Measurements from ENCODE around the gene SNHG17.
A peak's percentile ranks its signal among the peaks of the same experiment; 100 is the strongest.
"Not testable (repeated sequence)": the region's sequence is repeated elsewhere in the genome, so short reads cannot be mapped to it uniquely, and the experiment has no call there.

The SNHG17 gene

DNA sequence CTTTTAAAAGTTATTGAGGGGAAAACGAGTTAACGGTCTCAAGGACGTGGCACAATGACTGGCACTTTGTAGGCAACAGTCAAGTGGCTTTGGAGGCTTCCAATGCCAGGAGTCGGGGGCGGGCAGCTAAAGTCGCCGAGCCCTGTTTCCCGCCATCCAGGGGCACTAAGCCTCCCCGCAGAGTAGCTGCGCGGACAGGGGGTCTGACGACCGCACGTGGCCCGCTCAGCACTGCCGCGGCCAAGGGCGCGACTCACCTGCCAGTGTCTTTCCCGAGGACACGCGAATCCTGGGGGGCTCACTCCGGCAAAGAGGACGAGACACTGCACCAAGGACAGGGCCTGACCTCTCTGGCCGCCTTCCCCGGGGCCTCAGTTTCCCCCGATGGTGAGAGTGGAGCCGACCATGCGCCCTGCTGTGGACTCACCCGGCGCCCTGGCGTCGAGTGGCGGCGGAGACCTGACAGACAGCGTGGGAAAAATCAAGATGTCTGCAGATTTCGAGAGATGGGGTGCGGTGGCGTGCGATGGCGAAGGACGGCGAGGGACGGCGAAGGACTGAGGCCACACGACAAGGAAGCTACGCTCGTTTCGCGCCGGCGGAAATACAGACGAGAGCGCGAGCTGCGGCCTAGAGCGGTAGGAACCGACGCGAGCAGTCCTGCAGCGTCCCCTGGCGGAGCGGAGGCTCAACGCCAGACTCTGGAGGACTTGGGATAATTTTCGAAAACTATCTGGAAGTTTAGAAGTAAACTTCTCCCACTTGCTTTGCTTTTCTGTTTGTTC is at the start of gene SNHG17:
SNHG17 (minus strand) TSS at position 559 of the 785 bp plus-strand sequence.
- peak; percentile 70 for DNase-seq

- no peak for DNase-seq
Measured at GRCh38 chr20:38479596-38479995, 44.5 kb upstream of the SNHG17 start.

DNA sequence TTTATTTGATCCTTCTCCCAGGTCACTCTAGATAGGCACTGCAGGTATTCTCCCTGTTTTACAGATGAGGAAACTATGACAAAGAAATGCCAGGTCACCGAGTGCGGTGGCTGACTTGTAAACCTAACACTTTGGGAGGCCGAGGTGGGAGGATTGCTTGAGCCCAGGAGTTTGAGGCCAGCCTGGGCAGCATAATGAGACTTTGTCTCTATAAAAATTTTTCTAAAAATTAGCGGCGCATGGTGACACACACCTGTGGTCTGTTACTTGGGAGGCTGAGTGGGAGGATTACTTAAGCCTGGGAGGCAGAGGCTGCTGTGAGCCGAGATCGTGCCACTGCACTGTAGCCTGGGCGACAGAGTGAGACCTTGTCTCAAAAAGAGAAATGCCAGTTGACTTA is 42.6 kb upstream of the SNHG17 start:
- DNase-seq: no peak

DNA sequence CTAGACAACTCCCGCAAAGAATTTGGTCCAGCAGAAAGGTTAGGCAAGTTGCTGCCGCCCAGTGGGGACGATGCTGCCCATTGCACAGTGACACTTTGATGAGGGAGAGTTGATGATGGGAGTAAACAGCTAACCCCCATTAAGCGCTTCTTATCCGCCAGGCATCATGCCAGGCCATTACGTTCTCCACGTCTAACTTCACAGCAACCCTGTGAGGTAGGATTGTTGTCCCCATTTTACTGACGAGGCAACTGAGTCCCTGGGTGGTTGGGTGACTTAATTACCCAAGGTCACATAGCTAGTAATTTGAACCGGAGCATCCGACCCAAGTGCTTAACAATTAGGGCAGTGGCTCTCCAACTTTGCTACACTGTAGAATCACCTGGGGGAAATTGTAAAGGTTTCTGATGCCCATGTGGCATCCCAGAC is 38.3 kb upstream of the SNHG17 start:
- DNase-seq: no peak

DNA sequence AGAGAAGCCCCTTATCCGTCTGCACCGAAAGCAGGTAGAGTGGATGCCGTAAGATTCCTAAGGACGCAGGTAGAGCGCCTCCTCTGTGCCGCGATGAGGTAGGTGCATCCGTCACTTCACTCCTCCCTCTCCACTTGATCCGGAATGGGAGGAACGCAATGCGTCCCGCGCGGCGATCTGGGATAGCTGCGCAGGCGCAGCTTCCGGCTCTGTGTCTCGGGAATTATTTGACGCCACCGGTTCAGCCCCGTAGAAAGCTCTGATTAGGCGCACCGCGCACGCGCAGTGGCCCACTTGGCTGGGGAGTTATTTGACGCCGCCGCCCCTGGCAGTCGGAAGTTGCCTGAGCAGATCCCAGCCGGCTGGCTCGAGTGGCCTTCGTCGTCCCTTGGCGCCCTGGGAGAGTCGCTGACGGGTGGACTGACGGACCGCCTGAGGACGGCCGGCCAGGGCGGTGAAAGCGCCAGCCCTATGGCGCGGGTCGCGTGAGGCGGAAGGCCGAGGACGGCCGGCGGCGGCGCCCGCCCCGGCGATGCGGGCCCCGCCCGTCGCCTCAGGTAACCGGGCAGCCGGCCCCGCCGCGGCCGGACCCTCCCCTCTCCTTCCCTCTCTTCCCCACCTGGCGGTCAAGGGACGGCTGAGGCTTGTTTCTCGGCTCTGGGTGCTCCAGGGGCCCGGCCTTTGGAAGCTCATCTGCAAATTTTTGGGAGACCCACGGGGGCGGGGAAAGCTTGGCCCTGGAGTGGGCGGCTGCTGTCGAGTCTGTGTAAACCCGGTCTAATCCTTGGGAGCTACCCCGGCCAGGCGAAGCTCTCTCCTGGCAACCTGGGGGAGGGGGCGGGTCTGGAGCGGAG is 37.6 kb upstream of the SNHG17 start, which contains the start of gene RALGAPB:
RALGAPB (plus strand) TSS at position 331 of the 854 bp plus-strand sequence. CDS start 15,590 bp downstream, outside the sequence.
- DNase-seq: peak; percentile 96

DNA sequence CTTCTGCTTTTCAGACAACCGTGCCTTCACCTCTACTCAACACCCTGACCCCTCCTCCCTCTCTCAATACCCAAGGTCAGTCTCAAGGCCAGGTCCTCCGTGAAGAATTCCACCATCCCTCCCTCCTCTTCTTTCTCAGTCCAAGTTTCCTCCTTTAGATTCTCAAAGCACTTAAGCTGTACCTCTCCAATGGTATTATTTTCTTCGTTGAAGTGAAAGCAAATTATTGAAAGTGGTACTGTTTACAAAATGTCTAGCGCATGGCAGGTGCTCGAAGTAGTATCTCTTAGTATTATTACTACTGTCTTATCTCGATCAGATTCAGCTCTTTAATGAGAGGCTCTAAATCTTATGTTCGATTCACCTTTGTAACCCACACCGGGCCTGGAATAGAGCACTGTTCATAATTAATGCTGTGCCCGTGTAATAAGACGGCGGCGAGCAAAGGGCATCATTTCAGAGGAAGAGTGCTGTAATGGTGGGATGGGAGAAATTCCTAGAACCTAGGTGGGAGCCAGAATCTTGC is 36.9 kb upstream of the SNHG17 start:
- peak; percentile 2 for DNase-seq

GRCh38 chr20:38471245-38471644 is 36.1 kb upstream of the SNHG17 start:
- no peak for DNase-seq

DNA sequence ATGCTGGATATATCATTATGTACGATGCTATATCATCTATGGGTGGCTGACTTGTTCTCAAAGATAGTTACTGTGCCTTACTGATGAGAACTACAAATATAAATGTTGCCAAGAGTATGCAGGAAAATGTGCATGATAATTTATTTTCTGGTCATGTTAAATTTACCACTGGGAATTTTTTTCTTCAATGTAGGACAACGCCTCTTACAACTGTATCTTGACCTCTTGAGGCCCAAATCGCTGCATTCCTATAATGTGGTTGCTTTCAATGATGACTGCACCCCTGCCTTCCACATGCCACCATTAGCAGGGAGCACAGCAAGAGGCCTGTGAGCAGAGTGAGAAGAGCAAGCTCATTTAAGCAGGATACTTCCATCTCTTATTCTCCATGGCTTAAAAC is 31.9 kb upstream of the SNHG17 start:
- no peak for DNase-seq

DNA sequence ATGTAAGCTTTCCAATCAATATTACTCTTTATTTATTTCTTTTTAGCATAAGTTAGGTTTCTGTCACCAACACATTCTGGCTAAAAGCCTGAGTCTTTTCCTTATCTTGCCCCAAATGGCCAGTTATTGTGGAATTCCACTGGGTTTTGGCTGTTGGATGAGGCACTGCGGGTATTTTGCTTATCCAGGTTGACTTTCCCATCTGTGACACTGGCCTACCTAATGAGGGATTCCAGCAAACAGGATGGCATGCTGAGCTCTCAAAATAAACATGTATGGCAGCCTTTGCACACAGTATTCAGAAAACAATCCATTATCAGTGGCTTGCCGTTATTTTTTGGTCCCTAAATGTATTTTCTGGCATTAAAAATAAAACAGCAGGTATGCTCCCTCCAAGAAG is 31.0 kb upstream of the SNHG17 start:
- no peak for DNase-seq

GRCh38 chr20:38461569-38461968 is 26.4 kb upstream of the SNHG17 start:
- DNase-seq: not testable (repeated sequence)

DNA sequence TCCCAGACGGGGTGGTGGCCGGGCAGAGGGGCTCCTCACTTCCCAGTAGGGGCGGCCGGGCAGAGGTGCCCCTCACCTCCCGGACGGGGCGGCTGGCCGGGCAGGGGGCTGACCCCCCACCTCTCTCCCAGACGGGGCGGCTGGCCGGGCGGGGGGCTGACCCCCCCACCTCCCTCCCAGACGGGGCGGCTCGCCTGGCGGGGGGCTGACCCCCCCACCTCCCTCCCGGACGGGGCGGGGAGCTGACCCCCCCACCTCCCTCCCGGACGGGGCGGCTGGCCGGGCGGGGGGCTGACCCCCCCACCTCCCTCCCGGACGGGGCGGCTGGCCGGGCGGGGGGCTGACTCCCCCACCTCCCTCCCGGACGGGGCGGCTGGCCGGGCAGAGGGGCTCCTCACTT is 26.0 kb upstream of the SNHG17 start:
- DNase-seq: not testable (repeated sequence)

GRCh38 chr20:38460631-38461030 is 25.5 kb upstream of the SNHG17 start:
- not testable (repeated sequence) for DNase-seq

GRCh38 chr20:38460040-38460623 is 25.0 kb upstream of the SNHG17 start:
- DNase-seq: peak; percentile 63

GRCh38 chr20:38458314-38458713 is 23.2 kb upstream of the SNHG17 start:
- no peak for DNase-seq

- DNase-seq: no peak
Measured at GRCh38 chr20:38454556-38455473, 19.7 kb upstream of the SNHG17 start.

DNA sequence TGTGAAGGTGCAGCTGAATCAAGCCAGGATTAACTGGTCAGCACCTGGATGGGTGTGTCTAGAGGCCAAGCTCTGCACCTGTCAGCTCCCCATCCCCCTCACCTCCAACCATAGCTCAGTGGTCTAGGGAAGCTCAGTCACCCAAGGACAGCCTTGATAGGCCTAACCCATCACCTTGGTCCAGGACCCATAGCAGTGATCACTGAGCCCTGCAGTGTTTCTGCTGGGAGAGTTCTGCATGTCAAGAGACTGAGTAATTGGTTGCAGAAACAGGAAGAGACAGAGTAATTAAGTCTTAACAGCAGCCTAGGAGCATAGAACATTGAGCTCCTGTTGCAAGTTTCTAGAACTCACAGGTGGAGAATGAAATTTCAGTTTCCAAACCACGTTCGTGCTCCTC is 18.8 kb upstream of the SNHG17 start:
- DNase-seq: no peak

DNA sequence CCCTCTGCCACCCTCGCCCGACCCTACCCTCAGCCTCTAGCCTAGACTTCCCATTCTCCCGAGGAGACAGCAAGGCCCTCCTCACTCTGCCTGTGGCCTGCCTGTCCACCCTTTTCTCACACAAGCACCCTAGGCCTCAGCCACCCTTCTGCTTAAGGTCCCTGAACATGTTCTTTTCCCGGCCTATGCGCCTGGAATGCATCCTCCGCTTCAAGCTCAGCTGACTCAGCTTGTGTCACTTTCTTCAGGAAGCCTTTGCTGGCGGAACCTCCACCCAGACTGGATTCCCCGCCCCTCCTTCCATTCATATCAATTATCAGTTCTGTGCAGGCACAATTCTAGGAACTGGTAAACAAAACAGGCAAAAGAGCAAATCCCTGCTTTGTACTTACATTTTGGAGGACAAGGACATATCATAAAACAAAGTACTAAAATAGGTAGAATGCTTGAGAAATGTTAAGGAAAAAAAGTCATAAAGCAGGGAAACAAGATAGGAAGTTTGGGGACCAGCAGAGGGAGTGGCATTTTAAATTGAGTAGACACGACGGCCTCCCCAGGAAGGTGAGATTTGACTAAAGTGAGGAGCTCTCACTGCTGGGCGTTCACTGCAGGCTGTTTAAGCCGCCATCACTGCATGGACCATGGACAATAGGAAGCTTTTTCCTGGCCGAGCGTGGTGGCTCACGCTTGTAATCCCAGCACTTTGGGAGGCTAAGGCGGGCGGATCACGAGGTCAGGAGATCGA is 17.9 kb upstream of the SNHG17 start:
- no peak for DNase-seq

DNA sequence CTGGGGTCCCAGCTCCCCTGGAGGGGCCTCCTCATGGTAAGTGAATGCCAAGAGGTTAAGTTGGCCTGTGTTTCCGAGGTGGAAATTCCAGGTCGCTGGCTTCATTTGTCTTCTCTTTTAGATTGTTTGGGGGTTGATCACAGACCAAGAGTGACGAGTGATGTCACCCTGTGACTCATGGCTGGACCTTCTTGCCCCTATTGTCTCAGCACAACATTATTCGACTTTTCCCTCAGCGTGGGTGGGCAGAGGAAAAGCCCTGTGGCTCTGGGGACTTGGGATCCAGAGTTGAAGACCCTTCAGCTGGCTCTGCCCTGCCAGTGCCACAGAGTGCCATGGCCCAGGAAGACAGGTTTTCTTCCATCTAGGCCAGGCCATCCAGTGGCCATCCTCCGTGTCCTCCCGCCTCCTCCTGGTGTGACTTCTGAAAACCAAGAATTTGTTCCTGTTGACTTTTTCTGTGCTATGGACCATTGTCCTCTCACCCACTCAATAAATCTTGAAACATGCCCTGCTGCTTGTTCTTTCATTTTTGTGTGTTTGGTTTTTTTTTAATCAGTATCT is 15.4 kb upstream of the SNHG17 start:
- no peak for DNase-seq

GRCh38 chr20:38449046-38449445 is 13.9 kb upstream of the SNHG17 start:
- DNase-seq: no peak

GRCh38 chr20:38447931-38448675 is 13.0 kb upstream of the SNHG17 start:
- DNase-seq: no peak

Data from DMS79 (cell line).